H9 (cell line): ENCODE results near the gene CTPS2. TPM values are rescaled to one million over a fixed set of nuclear protein-coding genes. Genes with fewer than 3 reads are reported as not detected.

Experiments
- DNase-seq: peaks from one replicate; pipeline ENCODE4 v3.0.0-alpha.2; 2017
- H2AFZ ChIP-seq: one replicate; pipeline ENCODE4 v1.6.1; 2013; ENCODE audit warnings: mild to moderate bottlenecking, low read length, control low read depth, moderate library complexity
- H2AK5ac ChIP-seq: 2 replicates; pipeline ENCODE4 v1.6.1; 2013; ENCODE audit warnings: low read length, control low read depth, mixed read lengths; ENCODE audit not compliant: insufficient read length
- H2BK120ac ChIP-seq: one replicate; pipeline ENCODE4 v1.6.1; 2013; ENCODE audit warnings: low read depth, mild to moderate bottlenecking, low read length, control low read depth, inconsistent platforms; ENCODE audit not compliant: poor library complexity, severe bottlenecking
- H2BK12ac ChIP-seq: 2 replicates; pipeline ENCODE4 v1.6.1; 2013; ENCODE audit warnings: low read length, control low read depth, mixed read lengths, low read depth; ENCODE audit not compliant: insufficient read length
- H2BK15ac ChIP-seq: 2 replicates; pipeline ENCODE4 v1.6.1; 2013; ENCODE audit warnings: low read depth, low read length, control low read depth
- H2BK20ac ChIP-seq: one replicate; pipeline ENCODE4 v1.6.1; 2013; ENCODE audit warnings: low read depth, mild to moderate bottlenecking, low read length, control low read depth, inconsistent platforms; ENCODE audit not compliant: poor library complexity, severe bottlenecking
- H2BK5ac ChIP-seq: 2 replicates; pipeline ENCODE4 v1.6.1; 2013; ENCODE audit warnings: low read length, control low read depth, mixed read lengths; ENCODE audit not compliant: insufficient read length
- H3K14ac ChIP-seq: 2 replicates; pipeline ENCODE4 v1.6.1; 2013; ENCODE audit warnings: low read length, control low read depth; ENCODE audit not compliant: insufficient read depth
- H3K18ac ChIP-seq: 2 replicates; pipeline ENCODE4 v1.6.1; 2013; ENCODE audit warnings: low read depth, mild to moderate bottlenecking, mixed read lengths, low read length, control low read depth; ENCODE audit not compliant: insufficient read length
- H3K23ac ChIP-seq: 2 replicates; pipeline ENCODE4 v1.6.1; 2013; ENCODE audit warnings: low read length, control low read depth, mixed read lengths, low read depth; ENCODE audit not compliant: insufficient read length
- H3K23me2 ChIP-seq: 2 replicates; pipeline ENCODE4 v1.6.1; 2013; ENCODE audit warnings: low read depth, mild to moderate bottlenecking, mixed read lengths, low read length, control low read depth; ENCODE audit not compliant: insufficient read length, poor library complexity, severe bottlenecking
- H3K27ac ChIP-seq: 2 replicates; pipeline ENCODE4 v1.5.1; 2013; ENCODE audit warnings: low read length, control low read depth, mixed read lengths, low read depth; ENCODE audit not compliant: insufficient read length
- H3K27me3 ChIP-seq: 2 replicates; pipeline ENCODE4 v1.6.1; 2013; ENCODE audit warnings: low read length, control low read depth, inconsistent platforms; ENCODE audit not compliant: insufficient read depth
- H3K4ac ChIP-seq: 2 replicates; pipeline ENCODE4 v1.6.1; 2013; ENCODE audit warnings: low read depth, mild to moderate bottlenecking, control low read depth, inconsistent platforms, low read length, moderate library complexity
- H3K4me1 ChIP-seq: 2 replicates; pipeline ENCODE4 v1.6.1; 2013; ENCODE audit warnings: low read length, control low read depth, inconsistent platforms; ENCODE audit not compliant: insufficient read depth
- H3K4me2 ChIP-seq: 2 replicates; pipeline ENCODE4 v1.6.1; 2013; ENCODE audit warnings: low read length, control low read depth, mixed read lengths; ENCODE audit not compliant: insufficient read length, insufficient read depth
- H3K56ac ChIP-seq: 2 replicates; pipeline ENCODE4 v1.6.1; 2013; ENCODE audit warnings: low read depth, mild to moderate bottlenecking, mixed read lengths, low read length, control low read depth; ENCODE audit not compliant: insufficient read length
- H3K79me1 ChIP-seq: 2 replicates; pipeline ENCODE4 v1.6.1; 2013; ENCODE audit warnings: low read depth, mild to moderate bottlenecking, moderate library complexity, low read length, control low read depth, inconsistent platforms; ENCODE audit not compliant: insufficient read depth, poor library complexity, severe bottlenecking
- H3K79me2 ChIP-seq: 2 replicates; pipeline ENCODE4 v1.6.1; 2013; ENCODE audit warnings: low read length, control low read depth, inconsistent platforms; ENCODE audit not compliant: insufficient read depth
- H3K9ac ChIP-seq: 2 replicates; pipeline ENCODE4 v1.6.1; 2013; ENCODE audit warnings: low read length, control low read depth, mixed read lengths; ENCODE audit not compliant: insufficient read length; ENCODE audit errors: extremely low read depth
- H3K9me3 ChIP-seq: one replicate; pipeline ENCODE4 v1.6.1; 2013; ENCODE audit warnings: low read depth, low read length, inconsistent platforms; ENCODE audit not compliant: control insufficient read depth
- H3T11ph ChIP-seq: one replicate; pipeline ENCODE4 v1.6.1; 2013; ENCODE audit warnings: mild to moderate bottlenecking, low read length, control low read depth, inconsistent platforms
- H4K20me1 ChIP-seq: one replicate; pipeline ENCODE4 v1.6.1; 2013; ENCODE audit not compliant: control insufficient read depth, insufficient read length, insufficient read depth
- H4K5ac ChIP-seq: 2 replicates; pipeline ENCODE4 v1.6.1; 2013; ENCODE audit warnings: low read depth, mild to moderate bottlenecking, mixed read lengths, low read length, control low read depth; ENCODE audit not compliant: insufficient read length
- H4K8ac ChIP-seq: replicated peaks from 2 replicates; pipeline ENCODE4 v1.6.1; 2013; ENCODE audit warnings: low read length, control low read depth, mixed read lengths, low read depth; ENCODE audit not compliant: insufficient read length
- H4K91ac ChIP-seq: 2 replicates; pipeline ENCODE4 v1.6.1; 2013; ENCODE audit warnings: low read depth, mild to moderate bottlenecking, moderate library complexity, mixed read lengths, low read length, control low read depth; ENCODE audit not compliant: insufficient read length
- H3K27ac Mint-ChIP-seq, 3 experiments: 2 replicates in 2 of 3; 3 replicates in 1 of 3; pipeline ENCODE4 v1.8.0; 2020 to 2021; ENCODE audit warnings: mixed read lengths in 3 of 3, mild to moderate bottlenecking in 1 of 3, moderate library complexity in 1 of 3
- H3K27me3 Mint-ChIP-seq: 2 replicates; pipeline ENCODE4 v1.8.0; 2021; ENCODE audit warnings: low read depth, mild to moderate bottlenecking, moderate library complexity, mixed read lengths
- H3K36me3 Mint-ChIP-seq, 3 experiments: 2 replicates in 2 of 3; 3 replicates in 1 of 3; pipeline ENCODE4 v1.8.0; 2020 to 2021; ENCODE audit warnings: low read depth in 3 of 3, mixed read lengths in 3 of 3; ENCODE audit not compliant: insufficient read depth in 1 of 3
- H3K4me1 Mint-ChIP-seq, 2 experiments: 2 replicates each; pipeline ENCODE4 v1.8.0; 2020; ENCODE audit warnings: mixed read lengths in 2 of 2
- H3K4me3 Mint-ChIP-seq, 2 experiments: 2 replicates in 1 of 2; 3 replicates in 1 of 2; pipeline ENCODE4 v1.8.0; 2020 to 2021; ENCODE audit warnings: mild to moderate bottlenecking in 2 of 2, mixed read lengths in 2 of 2, moderate library complexity in 1 of 2
- H3K9me3 Mint-ChIP-seq, 2 experiments: 2 replicates in 1 of 2; 3 replicates in 1 of 2; pipeline ENCODE4 v1.8.0; 2020; ENCODE audit warnings: mild to moderate bottlenecking in 2 of 2, mixed read lengths in 2 of 2, moderate library complexity in 1 of 2
- CTCF ChIP-seq: fragments of 200-600 bp; sonication (generic); conservative IDR thresholded peaks from 3 replicates; pipeline ENCODE4 v1.8.0; 2021; ENCODE audit warnings: antibody characterized with exemption, mild to moderate bottlenecking
- WGBS: extraction: QIAGEN DNeasy Blood & Tissue Kit; methylation state at CpG from one replicate; pipeline ENCODE4 v1.1.7; 2013; ENCODE audit warnings: missing lambda C conversion rate, low lambda C conversion rate, mixed read lengths; ENCODE audit not compliant: insufficient read length; ENCODE audit errors: extremely low coverage; 5-methylcytosine and 5-hydroxymethylcytosine counted together
- total RNA-seq: library from RNA; stranded (reverse); gene quantifications from 2 replicates; pipeline ENCODE4 v1.2.1, GENCODE V29; 2021

CTPS2 gene
- total RNA-seq, 1 experiment from 2014 or later: 69.7 TPM

DNA sequence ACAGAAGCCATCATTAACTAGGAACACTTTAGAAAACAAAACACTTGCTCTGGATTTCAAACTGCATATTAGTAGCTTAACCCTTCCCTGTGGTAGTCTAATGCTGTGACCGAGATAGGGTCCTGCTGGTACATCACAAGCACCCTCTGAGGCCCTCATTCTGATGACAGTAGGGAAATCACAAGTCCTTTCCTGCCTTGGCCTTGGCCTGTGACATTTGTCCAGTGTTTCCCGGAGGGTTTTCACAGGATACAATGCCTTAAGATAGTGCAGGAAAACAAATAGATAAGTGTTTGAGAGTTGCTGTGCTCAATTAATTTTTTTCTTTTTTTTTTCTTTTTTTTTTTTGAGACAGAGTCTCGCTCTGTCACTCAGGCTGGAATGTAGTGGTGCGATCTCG lies 36.0 kb upstream of the CTPS2 start:
- Mint-ChIP-seq H3K36me3 (peaks cover 53 to 85% (median 79%) of the 10 kb centered on the region in 3 experiments; a peak in 6 of 7 replicates), H3K27ac (peak overlapping the region in 1 of 3 experiments; percentile 55; a peak in 1 of 7 replicates), H3K27me3 (no peaks in the 10 kb centered on the region), H3K4me3 (no peak overlapping the region), H3K9me3 (no peaks in the 10 kb centered on the region), H3K4me1 (peaks cover 1 to 2% of the 10 kb centered on the region in 2 experiments)
- Histone ChIP-seq H2BK5ac (no peak overlapping the region), H2AK5ac (no peak overlapping the region), H4K8ac (no peak overlapping the region), H2BK12ac (no peak overlapping the region), H3K9me3 (no peaks in the 10 kb centered on the region), H4K20me1 (no peaks in the 10 kb centered on the region), H3K18ac (no peak overlapping the region), H2AFZ (no peak overlapping the region), H4K5ac (no peak overlapping the region), H2BK20ac (no peak overlapping the region), H3K23ac (no peak overlapping the region), H3K14ac (no peak overlapping the region), H3K79me2 (no peaks in the 10 kb centered on the region), H3K4me1 (no peaks in the 10 kb centered on the region), H3K4ac (no peak overlapping the region), H2BK120ac (no peak overlapping the region), H3K9ac (no peak overlapping the region), H3K4me2 (no peak overlapping the region), H3K56ac (no peak overlapping the region), H2BK15ac (no peak overlapping the region), H3K27me3 (no peaks in the 10 kb centered on the region), H4K91ac (no peak overlapping the region), H3K23me2 (no peaks in the 10 kb centered on the region), H3K27ac (no peak overlapping the region), H3K79me1 (no peaks in the 10 kb centered on the region), H3T11ph (no peak overlapping the region)
- WGBS: no CpG with 5 or more reads among the region's 5 CpGs
- no peak for DNase-seq
- TF ChIP-seq CTCF: no peak
